Measurements from ENCODE around the gene PACRG. TPM values are rescaled to one million over a fixed set of nuclear protein-coding genes. Genes with fewer than 3 reads are reported as not detected.

The PACRG gene
- total RNA-seq, 2 donors from 2014 or later: not detected

DNA sequence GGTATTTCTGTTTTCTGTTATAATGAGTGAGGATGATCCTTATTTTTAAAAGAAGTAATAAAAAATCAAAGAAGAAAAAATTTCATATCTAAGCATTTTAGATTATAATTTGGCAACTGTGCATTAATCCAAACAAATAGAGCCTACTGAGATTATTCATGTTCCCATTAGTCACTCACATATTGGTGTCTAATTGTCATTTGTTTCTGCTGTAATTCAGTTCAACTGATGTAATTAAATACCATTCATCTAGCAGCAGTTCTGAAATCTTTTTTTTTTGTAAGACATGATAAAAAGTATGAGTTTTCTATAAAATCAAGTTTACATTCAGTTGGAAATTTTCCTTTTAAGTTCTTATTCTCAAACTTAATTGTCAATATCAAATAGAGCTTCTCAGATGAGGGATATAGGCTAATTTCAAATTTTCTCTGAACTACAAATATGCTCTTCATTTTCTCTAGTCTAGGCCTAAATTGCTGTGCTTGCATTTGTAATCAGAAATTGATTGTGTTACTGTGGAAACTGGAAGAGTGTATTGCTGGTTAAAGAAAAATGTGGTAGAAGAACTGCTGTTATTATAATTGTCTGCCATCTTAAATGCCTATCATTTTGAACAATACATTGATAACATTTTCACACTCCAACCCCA lies 23.6 kb downstream of the PACRG start:
- ATAC-seq (replicated peaks in 1 of 2): no peak
- H3K27me3 Mint-ChIP-seq (ENCODE audit: low read depth): no peaks in the 10 kb centered on the region
- H3K4me3 Mint-ChIP-seq: no peak overlapping the region
- H3K27ac Mint-ChIP-seq: no peak overlapping the region
- H3K9me3 Mint-ChIP-seq: peaks cover 2 to 6% of the 10 kb centered on the region in 2 donors
- DNase-seq: no peak
- no peaks in the 10 kb centered on the region for H3K36me3 Mint-ChIP-seq (ENCODE audit: insufficient read depth in 2 of 2)
- no peaks in the 10 kb centered on the region for H3K4me1 Mint-ChIP-seq (ENCODE audit: low read depth)

DNA sequence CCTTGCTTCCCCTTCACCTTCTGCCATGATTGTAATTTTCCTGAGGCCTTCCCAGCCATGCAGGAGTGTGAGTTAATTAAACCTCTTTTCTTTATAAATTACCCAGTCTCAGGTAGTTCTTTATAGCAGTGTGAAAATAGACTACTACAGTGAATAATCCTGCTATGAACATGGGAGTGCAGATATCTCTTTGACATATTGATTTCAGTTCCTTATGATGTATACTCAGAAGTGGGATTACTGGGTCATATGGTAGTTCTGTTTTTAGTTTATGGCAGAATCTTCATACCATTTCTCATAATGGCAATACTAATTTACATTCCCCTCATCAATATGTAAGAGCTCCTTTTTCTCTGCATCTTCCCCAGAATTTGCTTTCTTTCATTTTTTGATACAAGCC lies 26.0 kb downstream of the PACRG start:
- no peak overlapping the region for H3K4me3 Mint-ChIP-seq
- H3K9me3 Mint-ChIP-seq: peaks cover 2 to 6% of the 10 kb centered on the region in 2 donors
- no peaks in the 10 kb centered on the region for H3K27me3 Mint-ChIP-seq (ENCODE audit: low read depth)
- ATAC-seq (replicated peaks in 1 of 2) (peak in 1 of 2 donors; percentile 53), DNase-seq (no peak)
- no peak overlapping the region for H3K27ac Mint-ChIP-seq
- no peaks in the 10 kb centered on the region for H3K36me3 Mint-ChIP-seq (ENCODE audit: insufficient read depth in 2 of 2)
- no peaks in the 10 kb centered on the region for H3K4me1 Mint-ChIP-seq (ENCODE audit: low read depth)

DNA sequence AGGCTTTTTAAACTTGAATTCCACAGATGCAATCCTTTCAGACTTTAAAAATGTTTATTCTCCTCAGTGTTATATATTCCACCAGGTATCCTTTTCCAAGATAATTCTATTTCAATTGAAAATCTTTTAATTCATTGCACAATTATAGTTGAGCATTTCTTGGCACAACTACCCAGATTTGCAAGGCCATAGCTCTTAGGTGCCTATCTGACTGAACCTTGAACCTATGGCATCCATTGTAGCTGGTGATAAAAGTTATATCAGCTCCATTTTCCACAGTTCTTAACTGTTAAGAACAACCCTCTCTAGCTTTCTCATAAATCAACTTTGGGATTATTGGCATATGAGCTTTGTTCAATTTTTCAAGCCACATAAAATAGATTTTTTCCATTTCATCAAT lies 42.4 kb downstream of the PACRG start:
- H3K27me3 Mint-ChIP-seq (ENCODE audit: low read depth): no peaks in the 10 kb centered on the region
- no peaks in the 10 kb centered on the region for H3K9me3 Mint-ChIP-seq
- no peak for DNase-seq
- no peak overlapping the region for H3K4me3 Mint-ChIP-seq
- ATAC-seq (replicated peaks in 1 of 2): no peak
- H3K4me1 Mint-ChIP-seq (ENCODE audit: low read depth): no peaks in the 10 kb centered on the region
- H3K36me3 Mint-ChIP-seq (ENCODE audit: insufficient read depth in 2 of 2): no peaks in the 10 kb centered on the region
- H3K27ac Mint-ChIP-seq: no peak overlapping the region

DNA sequence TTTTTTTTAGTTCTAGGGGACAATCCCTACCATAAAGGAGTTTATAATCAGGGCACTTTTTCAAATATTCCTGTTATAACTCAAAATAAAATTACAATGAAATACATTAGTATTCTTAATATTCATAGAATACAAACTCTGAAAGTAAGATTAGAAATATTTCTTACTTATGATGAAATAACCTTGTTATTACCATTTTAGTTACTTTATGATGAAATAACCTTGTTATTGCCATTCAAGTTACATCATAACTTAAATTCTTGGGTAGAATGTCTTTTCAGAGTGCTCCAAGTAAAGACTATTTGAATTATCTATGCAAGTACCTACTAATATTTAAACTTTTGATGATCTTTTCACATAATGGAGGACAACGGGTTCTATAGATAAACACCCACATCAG lies 43.2 kb downstream of the PACRG start:
- H3K4me3 Mint-ChIP-seq: no peak overlapping the region
- H3K27me3 Mint-ChIP-seq (ENCODE audit: low read depth): no peaks in the 10 kb centered on the region
- no peaks in the 10 kb centered on the region for H3K36me3 Mint-ChIP-seq (ENCODE audit: insufficient read depth in 2 of 2)
- no peaks in the 10 kb centered on the region for H3K9me3 Mint-ChIP-seq
- H3K4me1 Mint-ChIP-seq (ENCODE audit: low read depth): no peaks in the 10 kb centered on the region
- H3K27ac Mint-ChIP-seq: no peak overlapping the region
- ATAC-seq (replicated peaks in 1 of 2): no peak
- no peak for DNase-seq

DNA sequence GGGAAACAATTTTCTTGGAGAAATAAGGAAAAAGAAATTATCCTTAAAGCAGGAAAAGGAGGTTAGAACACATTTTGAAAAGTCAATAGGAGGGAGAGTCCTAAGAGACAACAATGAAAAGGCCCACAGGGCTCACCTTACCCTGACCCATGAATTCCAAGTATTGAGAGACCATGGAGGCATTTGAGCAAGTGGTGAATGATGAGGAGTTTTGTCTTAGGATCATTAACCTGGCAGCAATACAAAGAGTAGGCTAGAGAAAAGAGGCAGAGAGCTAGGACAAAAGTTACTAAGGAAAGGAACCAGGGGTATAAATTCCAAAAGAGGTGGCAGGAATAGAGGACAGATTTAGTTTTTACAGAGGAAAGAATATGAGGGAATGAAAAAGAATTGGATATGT lies 44.7 kb downstream of the PACRG start:
- H3K4me1 Mint-ChIP-seq (ENCODE audit: low read depth): no peaks in the 10 kb centered on the region
- no peaks in the 10 kb centered on the region for H3K27me3 Mint-ChIP-seq (ENCODE audit: low read depth)
- DNase-seq (no peak), ATAC-seq (replicated peaks in 1 of 2) (no peak)
- no peak overlapping the region for H3K4me3 Mint-ChIP-seq
- H3K27ac Mint-ChIP-seq: no peak overlapping the region
- no peaks in the 10 kb centered on the region for H3K36me3 Mint-ChIP-seq (ENCODE audit: insufficient read depth in 2 of 2)
- H3K9me3 Mint-ChIP-seq: no peaks in the 10 kb centered on the region

DNA sequence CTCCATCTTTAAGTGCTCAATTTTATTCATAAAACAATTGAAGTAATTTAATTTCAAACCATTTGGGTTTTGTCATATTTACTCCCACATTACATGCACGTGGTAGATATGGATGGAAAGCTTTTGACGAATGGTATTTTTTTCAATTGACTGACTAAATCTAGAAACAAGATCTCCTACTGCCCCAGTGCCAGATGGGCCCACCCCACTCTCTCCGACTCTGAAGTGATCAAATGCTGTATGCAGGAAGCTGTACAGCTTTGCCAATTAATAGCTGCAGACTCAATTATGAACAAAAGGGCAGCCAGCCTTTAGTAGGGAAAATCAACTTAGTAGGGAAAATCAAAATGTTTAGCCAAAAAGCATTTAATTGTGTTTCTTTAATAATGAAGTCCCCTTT lies 46.2 kb downstream of the PACRG start:
- no peak for ATAC-seq (replicated peaks in 1 of 2)

DNA sequence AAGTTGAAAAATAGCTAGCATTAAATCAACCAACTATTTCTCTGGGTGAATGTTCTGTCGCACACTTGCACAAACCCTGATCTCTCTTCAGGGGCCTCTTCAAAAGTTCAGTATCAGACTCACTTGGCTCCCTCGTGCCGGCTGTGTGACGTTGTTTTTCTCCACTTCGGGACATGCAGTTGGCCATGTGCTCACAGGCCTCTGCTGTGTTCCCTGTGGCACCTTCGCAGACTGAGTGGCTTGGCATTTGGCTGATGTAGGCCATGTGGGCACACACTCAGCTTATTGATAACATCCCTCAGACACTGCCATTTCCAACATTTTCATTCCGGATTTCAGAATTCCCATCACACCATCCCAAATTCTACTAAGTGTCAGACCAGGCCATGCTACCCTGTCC lies 49.3 kb downstream of the PACRG start:
- Mint-ChIP-seq H3K4me3 (no peak overlapping the region), H3K9me3 (peaks cover 10 to 13% of the 10 kb centered on the region in 2 donors), H3K4me1 (ENCODE audit: low read depth) (no peaks in the 10 kb centered on the region), H3K36me3 (ENCODE audit: insufficient read depth in 2 of 2) (peaks cover 2 to 3% of the 10 kb centered on the region in 2 donors), H3K27ac (no peak overlapping the region), H3K27me3 (ENCODE audit: low read depth) (no peaks in the 10 kb centered on the region)
- ATAC-seq (replicated peaks in 1 of 2) (no peak), DNase-seq (no peak)

More for the DNA sequence above, 46.2 kb downstream of the PACRG start:
- no peak for DNase-seq
- H3K27me3 Mint-ChIP-seq (ENCODE audit: low read depth): no peaks in the 10 kb centered on the region
- no peak overlapping the region for H3K27ac Mint-ChIP-seq
- no peaks in the 10 kb centered on the region for H3K4me1 Mint-ChIP-seq (ENCODE audit: low read depth)
- no peak overlapping the region for H3K4me3 Mint-ChIP-seq
- H3K36me3 Mint-ChIP-seq (ENCODE audit: insufficient read depth in 2 of 2): no peaks in the 10 kb centered on the region
- H3K9me3 Mint-ChIP-seq: peaks cover 0 to 2% of the 10 kb centered on the region in 2 donors

DNA sequence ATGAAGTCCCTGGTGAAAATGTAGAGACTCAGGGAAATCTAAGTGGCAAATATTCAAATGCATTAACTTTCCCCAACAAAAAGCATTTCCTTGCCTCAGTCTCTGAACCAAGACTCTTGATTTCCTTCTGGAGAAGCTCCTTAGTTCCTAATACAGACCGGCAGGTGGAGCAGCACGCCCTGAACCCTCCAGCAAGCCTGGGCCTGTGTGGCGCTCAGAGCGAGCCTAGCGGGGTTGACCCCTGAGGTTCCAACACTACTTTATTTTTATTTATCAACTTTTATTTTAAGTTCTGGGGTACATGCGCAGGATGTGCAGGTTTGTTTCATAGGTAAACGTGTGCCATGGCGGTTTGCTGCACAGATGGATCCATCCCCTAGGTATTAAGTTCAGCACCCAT lies 50.8 kb downstream of the PACRG start:
- no peaks in the 10 kb centered on the region for H3K27me3 Mint-ChIP-seq (ENCODE audit: low read depth)
- H3K9me3 Mint-ChIP-seq: peaks cover 10 to 13% of the 10 kb centered on the region in 2 donors
- no peak for ATAC-seq (replicated peaks in 1 of 2)
- H3K27ac Mint-ChIP-seq: no peak overlapping the region
- no peaks in the 10 kb centered on the region for H3K4me1 Mint-ChIP-seq (ENCODE audit: low read depth)
- no peak overlapping the region for H3K4me3 Mint-ChIP-seq
- DNase-seq: no peak
- H3K36me3 Mint-ChIP-seq (ENCODE audit: insufficient read depth in 2 of 2): peaks cover 2 to 3% of the 10 kb centered on the region in 2 donors

DNA sequence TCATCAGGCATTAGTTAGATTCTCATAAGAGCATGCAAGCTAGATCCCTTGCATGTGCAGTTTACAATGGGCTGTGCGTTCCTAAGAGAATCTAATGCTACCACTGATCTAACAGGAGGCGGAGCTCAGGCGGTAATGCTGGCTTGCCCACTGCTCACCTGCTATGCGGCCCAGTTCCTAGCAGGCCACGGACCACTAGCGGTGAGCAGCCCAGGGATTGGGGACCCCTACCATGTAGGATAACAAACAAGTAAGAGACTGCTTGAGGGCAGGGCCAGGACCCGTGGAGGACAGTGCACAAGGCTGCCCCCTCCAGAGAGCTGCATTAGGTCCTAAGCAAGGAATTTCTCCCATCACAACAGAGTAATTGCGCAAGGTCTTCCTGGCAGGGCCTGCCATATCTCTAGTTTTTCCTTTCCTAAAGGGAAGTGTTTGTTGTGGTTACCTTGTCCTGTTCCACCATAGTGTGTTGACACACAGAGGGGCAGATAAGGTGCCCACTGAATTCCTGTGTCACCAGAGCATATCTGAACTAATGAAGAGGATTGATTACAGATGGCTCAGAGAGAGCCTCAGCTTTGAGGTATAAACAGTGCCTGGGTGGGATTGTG lies 58.0 kb downstream of the PACRG start:
- H3K4me1 Mint-ChIP-seq (ENCODE audit: low read depth): no peaks in the 10 kb centered on the region
- peaks cover 5 to 6% of the 10 kb centered on the region in 2 donors for H3K9me3 Mint-ChIP-seq
- no peak for ATAC-seq (replicated peaks in 1 of 2)
- no peaks in the 10 kb centered on the region for H3K36me3 Mint-ChIP-seq (ENCODE audit: insufficient read depth in 2 of 2)
- no peak overlapping the region for H3K27ac Mint-ChIP-seq
- H3K27me3 Mint-ChIP-seq (ENCODE audit: low read depth): no peaks in the 10 kb centered on the region
- no peak for DNase-seq
- no peak overlapping the region for H3K4me3 Mint-ChIP-seq

DNA sequence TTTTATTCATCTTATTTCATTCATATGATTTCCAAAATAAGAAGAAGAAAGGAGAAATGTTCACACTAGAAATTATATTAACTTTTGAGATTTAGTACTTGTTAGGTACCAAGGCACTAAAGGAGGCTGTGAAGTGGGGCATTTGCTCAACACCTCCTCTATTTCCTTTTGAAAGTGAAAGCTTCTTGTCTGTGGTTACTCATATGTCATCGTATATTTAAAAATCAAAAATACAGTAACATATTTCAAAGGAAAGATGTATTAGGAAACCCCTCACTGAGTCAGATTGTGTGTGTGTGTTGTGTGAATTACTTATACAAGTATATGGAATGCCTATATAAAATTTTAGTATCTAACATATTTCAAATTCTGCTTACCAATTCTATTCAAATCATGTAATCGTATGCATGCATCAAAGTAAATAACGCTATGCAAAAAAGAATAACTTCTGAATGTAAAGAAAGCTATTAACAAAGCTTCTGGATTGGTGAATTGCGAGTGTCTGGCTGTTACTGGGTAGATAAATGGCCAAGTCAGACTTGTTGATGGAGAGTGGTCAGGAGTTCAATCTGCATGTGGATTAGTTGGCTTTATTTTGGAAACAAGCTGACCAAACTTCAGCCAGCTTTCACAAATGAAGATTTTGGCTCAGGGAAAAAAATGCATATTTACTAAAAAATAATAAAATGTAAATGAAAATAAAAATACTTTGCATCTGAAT lies 70.9 kb downstream of the PACRG start:
- ATAC-seq (replicated peaks in 1 of 2) (peak in 1 of 2 donors; percentile 36), DNase-seq (no peak)
- H3K27me3 Mint-ChIP-seq (ENCODE audit: low read depth): peaks cover 4% of the 10 kb centered on the region
- no peak overlapping the region for H3K27ac Mint-ChIP-seq
- H3K4me1 Mint-ChIP-seq (ENCODE audit: low read depth): peaks cover 11% of the 10 kb centered on the region
- peaks cover 0 to 2% of the 10 kb centered on the region in 2 donors for H3K9me3 Mint-ChIP-seq
- H3K4me3 Mint-ChIP-seq: peak overlapping the region in 1 of 2 donors; percentile 7
- H3K36me3 Mint-ChIP-seq (ENCODE audit: insufficient read depth in 2 of 2): peaks cover 0 to 2% of the 10 kb centered on the region in 2 donors

DNA sequence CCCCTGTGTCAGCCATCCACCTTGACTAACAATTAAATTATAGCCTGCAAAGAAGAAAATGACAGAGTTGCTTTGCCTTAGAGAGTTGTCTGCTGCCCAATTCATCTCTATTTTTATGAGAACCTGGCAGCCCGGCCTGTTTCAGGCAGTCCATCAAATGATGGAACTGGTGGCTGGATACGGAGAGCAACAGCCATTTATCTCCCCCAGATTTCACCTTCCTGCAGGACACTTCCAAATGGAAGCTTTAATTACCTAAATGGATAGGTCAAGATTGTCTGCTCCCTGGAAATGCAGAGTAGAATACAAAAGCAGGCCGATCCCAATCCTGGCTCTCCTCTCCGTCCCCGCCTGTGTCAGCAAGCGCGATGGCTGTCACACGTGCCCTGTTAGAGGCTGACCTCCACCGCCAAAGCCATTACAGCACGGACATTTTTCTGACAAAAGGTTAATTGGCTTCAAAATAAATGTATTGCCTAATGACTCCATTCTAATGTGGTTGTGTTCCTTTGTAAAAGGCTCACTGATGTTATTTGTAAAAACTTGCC lies 86.7 kb downstream of the PACRG start:
- Mint-ChIP-seq H3K36me3 (ENCODE audit: insufficient read depth in 2 of 2) (no peaks in the 10 kb centered on the region), H3K27me3 (ENCODE audit: low read depth) (no peaks in the 10 kb centered on the region), H3K4me3 (no peak overlapping the region), H3K4me1 (ENCODE audit: low read depth) (no peaks in the 10 kb centered on the region), H3K27ac (no peak overlapping the region), H3K9me3 (peaks cover 1 to 4% of the 10 kb centered on the region in 2 donors)
- DNase-seq (no peak), ATAC-seq (replicated peaks in 1 of 2) (no peak)

DNA sequence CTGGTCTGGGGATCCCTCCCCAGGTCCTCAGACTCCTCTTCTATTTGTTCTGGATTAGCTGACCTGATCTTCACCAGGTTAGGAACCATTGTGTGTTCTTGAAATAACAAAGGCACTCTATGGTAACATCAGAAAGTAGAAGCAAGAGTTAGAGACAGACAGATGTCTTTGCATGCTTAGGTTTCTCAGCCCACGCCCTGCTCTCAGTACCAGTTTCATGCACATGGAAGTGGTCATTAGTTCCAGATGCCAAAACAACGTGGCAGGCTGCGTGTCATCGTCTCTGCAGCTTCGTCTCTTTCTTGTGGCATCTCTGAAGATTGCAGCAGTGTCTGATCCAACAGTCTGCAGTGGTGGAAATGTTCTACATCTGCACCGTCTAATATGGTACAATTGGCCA lies 89.4 kb downstream of the PACRG start:
- DNase-seq (no peak), ATAC-seq (replicated peaks in 1 of 2) (no peak)
- no peaks in the 10 kb centered on the region for H3K4me1 Mint-ChIP-seq (ENCODE audit: low read depth)
- H3K27me3 Mint-ChIP-seq (ENCODE audit: low read depth): no peaks in the 10 kb centered on the region
- no peaks in the 10 kb centered on the region for H3K36me3 Mint-ChIP-seq (ENCODE audit: insufficient read depth in 2 of 2)
- H3K9me3 Mint-ChIP-seq: no peaks in the 10 kb centered on the region
- H3K4me3 Mint-ChIP-seq: no peak overlapping the region
- H3K27ac Mint-ChIP-seq: no peak overlapping the region

DNA sequence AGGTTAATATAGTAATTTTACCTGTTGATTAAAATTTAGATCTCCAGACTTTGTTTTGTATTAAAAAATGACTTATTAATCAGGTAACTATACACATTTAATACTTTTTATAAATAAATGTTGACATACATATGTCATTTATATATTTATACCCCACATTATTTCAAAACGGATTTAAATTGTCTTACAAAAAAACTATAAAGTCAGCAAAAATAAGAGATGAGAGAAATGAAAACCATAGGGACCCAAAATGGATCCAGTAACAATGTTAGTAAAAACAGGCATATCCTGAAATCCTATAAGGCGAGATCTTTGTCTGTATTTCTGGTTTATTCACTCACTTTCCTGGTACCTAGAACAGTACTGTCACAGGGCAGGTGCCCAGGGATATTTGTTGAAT lies 91.5 kb downstream of the PACRG start:
- H3K27ac Mint-ChIP-seq: no peak overlapping the region
- ATAC-seq (replicated peaks in 1 of 2) (no peak), DNase-seq (no peak)
- H3K27me3 Mint-ChIP-seq (ENCODE audit: low read depth): no peaks in the 10 kb centered on the region
- H3K4me1 Mint-ChIP-seq (ENCODE audit: low read depth): no peaks in the 10 kb centered on the region
- no peak overlapping the region for H3K4me3 Mint-ChIP-seq
- H3K9me3 Mint-ChIP-seq: no peaks in the 10 kb centered on the region
- no peaks in the 10 kb centered on the region for H3K36me3 Mint-ChIP-seq (ENCODE audit: insufficient read depth in 2 of 2)
